PFSK-1 (cell line): ENCODE data around the gene DHPS.

Source experiments
- FOXP2 ChIP-seq: optimal IDR thresholded peaks from 2 replicates; pipeline ENCODE3; 2011; ENCODE audit warnings: borderline replicate concordance, control low read depth, inconsistent platforms; ENCODE audit not compliant: insufficient read depth; ENCODE audit errors: extremely low read length, extremely low read depth
- POLR2AphosphoS5 ChIP-seq: IDR thresholded peaks from 2 replicates; pipeline ENCODE4 v1.6.1; 2012; ENCODE audit warnings: low read depth, mild to moderate bottlenecking, control low read depth, low read length, moderate library complexity
- SIN3A ChIP-seq: IDR thresholded peaks from 2 replicates; pipeline ENCODE4 v1.6.1; 2012; ENCODE audit warnings: mild to moderate bottlenecking, low read length, moderate library complexity, borderline replicate concordance; ENCODE audit not compliant: insufficient read depth
- TAF1 ChIP-seq: IDR thresholded peaks from 2 replicates; pipeline ENCODE4 v1.6.1; 2012; ENCODE audit warnings: low read length, control low read depth, borderline replicate concordance; ENCODE audit not compliant: insufficient read depth
- TF ChIP-seq, protein P1 (sequence below), 2 experiments: IDR thresholded peaks; 2 replicates each; pipeline versions ENCODE4 v1.6.1 to v1.8.0; 2011 to 2012; ENCODE audit warnings: low read depth in 2 of 2, low read length in 2 of 2, control low read depth in 1 of 2, inconsistent platforms in 1 of 2, mild to moderate bottlenecking in 1 of 2, moderate library complexity in 1 of 2; ENCODE audit not compliant: insufficient read depth in 1 of 2

- TF ChIP-seq TAF1 (no peak), POLR2AphosphoS5 (no peak), SIN3A (no peak), FOXP2 (no peak)
- TF ChIP-seq, protein P1, sequence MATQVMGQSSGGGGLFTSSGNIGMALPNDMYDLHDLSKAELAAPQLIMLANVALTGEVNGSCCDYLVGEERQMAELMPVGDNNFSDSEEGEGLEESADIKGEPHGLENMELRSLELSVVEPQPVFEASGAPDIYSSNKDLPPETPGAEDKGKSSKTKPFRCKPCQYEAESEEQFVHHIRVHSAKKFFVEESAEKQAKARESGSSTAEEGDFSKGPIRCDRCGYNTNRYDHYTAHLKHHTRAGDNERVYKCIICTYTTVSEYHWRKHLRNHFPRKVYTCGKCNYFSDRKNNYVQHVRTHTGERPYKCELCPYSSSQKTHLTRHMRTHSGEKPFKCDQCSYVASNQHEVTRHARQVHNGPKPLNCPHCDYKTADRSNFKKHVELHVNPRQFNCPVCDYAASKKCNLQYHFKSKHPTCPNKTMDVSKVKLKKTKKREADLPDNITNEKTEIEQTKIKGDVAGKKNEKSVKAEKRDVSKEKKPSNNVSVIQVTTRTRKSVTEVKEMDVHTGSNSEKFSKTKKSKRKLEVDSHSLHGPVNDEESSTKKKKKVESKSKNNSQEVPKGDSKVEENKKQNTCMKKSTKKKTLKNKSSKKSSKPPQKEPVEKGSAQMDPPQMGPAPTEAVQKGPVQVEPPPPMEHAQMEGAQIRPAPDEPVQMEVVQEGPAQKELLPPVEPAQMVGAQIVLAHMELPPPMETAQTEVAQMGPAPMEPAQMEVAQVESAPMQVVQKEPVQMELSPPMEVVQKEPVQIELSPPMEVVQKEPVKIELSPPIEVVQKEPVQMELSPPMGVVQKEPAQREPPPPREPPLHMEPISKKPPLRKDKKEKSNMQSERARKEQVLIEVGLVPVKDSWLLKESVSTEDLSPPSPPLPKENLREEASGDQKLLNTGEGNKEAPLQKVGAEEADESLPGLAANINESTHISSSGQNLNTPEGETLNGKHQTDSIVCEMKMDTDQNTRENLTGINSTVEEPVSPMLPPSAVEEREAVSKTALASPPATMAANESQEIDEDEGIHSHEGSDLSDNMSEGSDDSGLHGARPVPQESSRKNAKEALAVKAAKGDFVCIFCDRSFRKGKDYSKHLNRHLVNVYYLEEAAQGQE (IDR thresholded peaks at IDR 0.05; ENCODE audit: insufficient read depth in 1 of 2, low read depth in 2 of 2, low read length in 2 of 2), result no peak
These were observed 6.0 kb upstream of the DHPS start, which contains the start of gene GNG14 for GRCh38 chr19:12687496-12688196.
